ENCODE measurements around the gene SLC22A12. TPM values are rescaled to one million over a fixed set of nuclear protein-coding genes. Genes with fewer than 3 reads are reported as not detected.
A peak's percentile ranks its signal among the peaks of the same experiment; 100 is the strongest.

Gene SLC22A12
- total and polyA plus RNA-seq, 12 donors = not detected

DNA sequence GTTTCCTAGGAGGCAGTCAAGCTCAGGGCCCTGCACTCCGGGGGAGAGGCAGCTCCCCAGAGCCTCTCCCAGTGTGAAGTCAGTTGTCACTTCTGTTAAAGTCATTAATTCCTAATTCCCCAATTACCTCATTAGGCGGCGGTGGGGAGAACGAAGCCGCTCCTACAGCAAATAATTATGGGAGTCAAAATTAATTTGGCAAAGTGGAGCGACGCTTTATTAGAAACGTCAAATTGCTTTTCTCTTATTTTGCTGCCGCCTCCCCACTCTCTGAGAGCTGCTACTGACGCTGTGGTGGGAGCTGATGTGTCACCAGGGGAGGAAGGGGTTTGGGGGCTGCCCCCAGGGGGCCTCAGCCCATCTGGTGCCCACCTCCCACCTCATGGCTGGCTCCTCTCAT is 41.6 kb downstream of the SLC22A12 start:
- WGBS, 2 donors = 68 to 77% methylated on average over 10 of the region's 10 CpGs
- H3K36me3 ChIP-seq = no peaks in the 10 kb centered on the region

DNA sequence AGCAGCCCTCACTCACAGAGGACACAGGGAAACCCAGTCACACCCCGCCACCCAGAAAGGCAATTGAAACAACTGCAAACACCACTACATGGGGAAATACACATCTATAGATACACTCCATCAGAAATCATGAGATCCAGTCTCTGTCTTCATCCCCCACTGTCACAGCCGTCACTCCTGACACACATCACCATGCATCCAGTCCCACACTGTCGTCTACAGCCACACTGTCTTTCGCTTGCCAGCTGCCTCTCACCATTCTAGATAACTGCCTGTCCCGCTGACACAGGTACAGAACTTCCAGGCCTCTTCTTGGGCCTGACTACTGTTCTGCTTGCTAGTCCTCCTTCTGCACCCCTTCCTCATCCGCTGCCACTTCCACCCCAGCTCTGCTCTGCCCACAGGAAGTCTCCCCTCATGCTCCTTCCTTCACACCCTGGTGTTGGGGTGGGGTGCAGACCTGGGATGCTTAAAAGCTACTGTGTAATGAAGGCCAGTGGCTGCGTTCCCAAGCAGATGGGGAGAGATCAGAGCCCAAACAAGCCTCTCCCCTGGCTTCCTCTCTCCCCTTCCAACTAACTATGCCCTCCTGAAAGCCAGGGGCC is 42.6 kb downstream of the SLC22A12 start:
- WGBS, 2 donors = 78 to 82% methylated on average over 7 of the region's 7 CpGs
- Histone ChIP-seq H3K4me1 (peaks cover 0 to 10% (median 0%) of the 10 kb centered on the region in 9 donors), H3K27ac (no peak overlapping the region), H3K4me3 (no peak overlapping the region), H3K36me3 (no peaks in the 10 kb centered on the region), H3K9me3 (no peaks in the 10 kb centered on the region), H3K27me3 (peaks cover 0 to 57% (median 39%) of the 10 kb centered on the region in 7 donors)
- ATAC-seq (no peak), DNase-seq (no peak)
- TF ChIP-seq, protein P1, sequence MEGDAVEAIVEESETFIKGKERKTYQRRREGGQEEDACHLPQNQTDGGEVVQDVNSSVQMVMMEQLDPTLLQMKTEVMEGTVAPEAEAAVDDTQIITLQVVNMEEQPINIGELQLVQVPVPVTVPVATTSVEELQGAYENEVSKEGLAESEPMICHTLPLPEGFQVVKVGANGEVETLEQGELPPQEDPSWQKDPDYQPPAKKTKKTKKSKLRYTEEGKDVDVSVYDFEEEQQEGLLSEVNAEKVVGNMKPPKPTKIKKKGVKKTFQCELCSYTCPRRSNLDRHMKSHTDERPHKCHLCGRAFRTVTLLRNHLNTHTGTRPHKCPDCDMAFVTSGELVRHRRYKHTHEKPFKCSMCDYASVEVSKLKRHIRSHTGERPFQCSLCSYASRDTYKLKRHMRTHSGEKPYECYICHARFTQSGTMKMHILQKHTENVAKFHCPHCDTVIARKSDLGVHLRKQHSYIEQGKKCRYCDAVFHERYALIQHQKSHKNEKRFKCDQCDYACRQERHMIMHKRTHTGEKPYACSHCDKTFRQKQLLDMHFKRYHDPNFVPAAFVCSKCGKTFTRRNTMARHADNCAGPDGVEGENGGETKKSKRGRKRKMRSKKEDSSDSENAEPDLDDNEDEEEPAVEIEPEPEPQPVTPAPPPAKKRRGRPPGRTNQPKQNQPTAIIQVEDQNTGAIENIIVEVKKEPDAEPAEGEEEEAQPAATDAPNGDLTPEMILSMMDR (IDR thresholded peaks at IDR 0.05) = no peak
- intact Hi-C loops (cut with DNase I) = loop anchor here in 1 of 10 donors (10.0 kb wide), 1 partner anchor 69 kb away; no protein-coding TSS in a partner anchor

More for the DNA sequence above, 41.6 kb downstream of the SLC22A12 start:
- ATAC-seq (no peak), DNase-seq (no peak)
- Histone ChIP-seq H3K4me1 (peaks cover 0 to 1% (median 0%) of the 10 kb centered on the region in 9 donors), H3K4me3 (no peak overlapping the region), H3K27me3 (peaks cover 0 to 54% (median 29%) of the 10 kb centered on the region in 7 donors), H3K27ac (no peak overlapping the region), H3K9me3 (no peaks in the 10 kb centered on the region)
- intact Hi-C loops (cut with DNase I) = loop anchor here in 1 of 10 donors (10.0 kb wide), 1 partner anchor 68 kb away; no protein-coding TSS in a partner anchor
- TF ChIP-seq, protein P1 (IDR thresholded peaks at IDR 0.05) = no peak

DNA sequence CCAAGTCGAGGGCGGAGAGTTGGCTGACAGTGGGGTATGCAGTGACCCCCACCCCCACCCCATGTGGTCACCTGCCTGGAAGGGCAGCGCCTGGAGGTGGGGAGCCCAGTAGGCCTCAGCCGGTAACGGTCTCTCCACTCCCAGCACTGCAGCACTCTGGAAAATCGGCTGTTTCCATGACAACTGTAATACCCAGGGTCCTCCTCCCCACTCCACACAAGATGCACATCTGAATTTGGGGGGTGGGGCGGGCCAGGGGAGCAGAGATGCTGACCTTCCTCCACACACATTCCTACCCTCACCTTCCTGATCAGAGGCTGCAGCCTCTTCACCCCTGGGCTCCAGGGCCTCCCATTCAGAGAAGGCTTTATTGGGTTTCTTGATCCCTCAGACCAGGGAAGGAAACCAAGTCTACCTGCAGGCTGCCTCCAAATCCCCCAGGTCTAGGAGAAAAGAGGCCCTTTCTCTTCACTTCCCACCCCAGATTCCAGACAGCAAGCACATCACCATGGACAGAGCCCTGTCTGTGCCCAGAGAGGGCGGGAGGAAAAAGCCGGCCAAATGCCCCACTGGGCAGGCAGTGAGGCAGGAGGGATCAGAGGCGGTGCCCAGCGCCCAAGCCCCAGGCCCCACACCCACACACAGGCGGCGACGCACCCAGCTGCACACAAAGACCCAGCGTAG is 46.5 kb downstream of the SLC22A12 start:
- Histone ChIP-seq H3K4me1 (peaks cover 0 to 11% (median 3%) of the 10 kb centered on the region in 9 donors), H3K36me3 (no peaks in the 10 kb centered on the region), H3K27me3 (peaks cover 4 to 72% (median 55%) of the 10 kb centered on the region in 7 donors), H3K27ac (no peak overlapping the region), H3K9me3 (no peaks in the 10 kb centered on the region), H3K4me3 (peak overlapping the region in 4 of 10 donors; percentile 13 to 28 (median 18))
- TF ChIP-seq, protein P1 (IDR thresholded peaks at IDR 0.05) = no peak
- intact Hi-C loops (cut with DNase I) = loop anchor here in 1 of 10 donors (10.0 kb wide), 1 partner anchor 73 kb away; no protein-coding TSS in a partner anchor
- WGBS, 2 donors = 42 to 52% methylated on average over 15 of the region's 15 CpGs
- peak in 5 of 8 donors; percentile 17 to 27 (median 23) for ATAC-seq
- no peak for DNase-seq

DNA sequence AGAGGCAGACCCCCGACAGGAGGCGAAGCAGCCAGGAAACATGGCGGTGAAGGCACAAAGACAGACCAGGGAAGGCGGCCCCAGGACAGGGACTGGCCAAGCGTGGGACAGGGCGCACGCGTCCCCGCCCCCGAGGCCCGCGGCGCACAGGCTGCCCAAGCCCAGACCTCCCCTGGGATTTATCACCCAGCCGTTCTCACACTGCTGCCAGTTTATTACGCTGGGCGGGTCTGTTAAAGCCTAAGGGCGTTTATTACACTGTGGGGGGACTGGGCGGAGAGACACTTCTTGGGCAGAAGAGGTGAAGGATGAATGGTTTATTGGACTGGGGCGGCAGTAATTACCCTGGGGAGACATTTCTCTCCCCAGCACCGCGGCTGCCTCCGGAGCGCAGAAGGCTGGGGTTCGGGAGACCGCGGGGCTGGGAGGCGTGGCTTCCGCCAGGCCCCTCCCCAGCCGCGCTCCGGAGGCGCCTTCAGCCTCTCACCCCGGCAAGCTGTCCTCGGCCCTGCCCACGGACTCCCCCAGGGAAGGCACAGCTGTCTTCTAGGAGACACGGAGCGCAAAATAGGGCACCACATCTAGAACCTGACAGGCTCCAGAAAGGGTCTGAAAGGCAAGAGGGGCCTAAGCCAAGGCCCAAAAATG is 47.1 kb downstream of the SLC22A12 start:
- ATAC-seq = peak in 6 of 8 donors; percentile 12 to 48 (median 30)
- Histone ChIP-seq H3K27ac (no peak overlapping the region), H3K4me1 (peaks cover 0 to 11% (median 3%) of the 10 kb centered on the region in 9 donors), H3K27me3 (peaks cover 5 to 77% (median 61%) of the 10 kb centered on the region in 7 donors), H3K4me3 (peak overlapping the region in 5 of 10 donors; percentile 13 to 28 (median 20)), H3K36me3 (no peaks in the 10 kb centered on the region), H3K9me3 (no peaks in the 10 kb centered on the region)
- WGBS, 2 donors = 12 to 22% methylated on average over 37 of the region's 37 CpGs
- intact Hi-C loops (cut with DNase I) = loop anchor here in 1 of 10 donors (10.0 kb wide), 1 partner anchor 73 kb away; no protein-coding TSS in a partner anchor
- no peak for DNase-seq
- TF ChIP-seq, protein P1 (IDR thresholded peaks at IDR 0.05) = no peak

Measured in heart right ventricle (tissue), 16 donors.